ENCODE data around the gene SAE1. TPM values are rescaled to one million over a fixed set of nuclear protein-coding genes. Genes with fewer than 3 reads are reported as not detected.
A peak's percentile ranks its signal among the peaks of the same experiment; 100 is the strongest.
"Not testable (repeated sequence)": the region's sequence is repeated elsewhere in the genome, so short reads cannot be mapped to it uniquely, and the experiment has no call there.

The SAE1 gene
- total RNA-seq, 2 donors from 2014 or later: 95.6 to 158 TPM

- DNase-seq (ENCODE audit: low spot score) (no peak), ATAC-seq (no peak)
- H3K4me3 Mint-ChIP-seq: no peak overlapping the region
- H3K9me3 Mint-ChIP-seq: no peaks in the 10 kb centered on the region
- peaks cover 50 to 53% of the 10 kb centered on the region in 2 donors for H3K4me1 Mint-ChIP-seq (ENCODE audit: low read depth in 2 of 2)
- H3K27me3 Mint-ChIP-seq: no peaks in the 10 kb centered on the region
- H3K36me3 Mint-ChIP-seq: peaks cover 17% of the 10 kb centered on the region
- H3K27ac Mint-ChIP-seq: peak overlapping the region; percentile 100
Observed at GRCh38 chr19:47097396-47098201, 33.0 kb upstream of the SAE1 start.

GRCh38 chr19:47098608-47099007 lies 32.0 kb upstream of the SAE1 start:
- Mint-ChIP-seq H3K36me3 (peaks cover 9% of the 10 kb centered on the region), H3K27me3 (no peaks in the 10 kb centered on the region), H3K4me3 (no peak overlapping the region), H3K27ac (peak overlapping the region; percentile 73 to 100), H3K9me3 (no peaks in the 10 kb centered on the region), H3K4me1 (ENCODE audit: low read depth in 2 of 2) (peaks cover 47 to 52% of the 10 kb centered on the region in 2 donors)
- no peak for ATAC-seq
- no peak for DNase-seq (ENCODE audit: low spot score)

DNA sequence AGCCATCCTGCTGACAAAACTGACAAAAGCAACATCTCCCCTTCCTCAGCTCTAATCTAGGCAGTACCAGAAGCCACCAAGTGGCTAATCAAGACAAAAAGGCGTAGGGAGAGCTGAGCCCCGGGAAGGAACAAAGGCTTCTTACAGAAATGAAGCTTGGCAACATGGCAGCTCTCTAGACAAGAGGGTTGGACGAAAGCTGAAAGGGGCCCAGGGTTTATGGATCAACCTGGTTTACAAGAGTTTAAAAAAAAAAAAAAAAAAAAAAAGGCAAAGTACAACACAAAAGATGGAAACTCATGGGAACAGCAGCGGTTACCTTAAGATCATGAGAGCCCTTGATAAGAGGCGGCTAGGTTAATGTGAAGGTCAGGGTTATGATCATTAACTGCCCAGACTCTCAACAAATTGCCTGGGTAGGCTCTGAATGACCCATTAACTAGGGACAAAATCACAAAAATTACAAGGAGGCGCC lies 31.0 kb upstream of the SAE1 start:
- ATAC-seq (no peak), DNase-seq (ENCODE audit: low spot score) (no peak)
- Mint-ChIP-seq H3K4me3 (no peak overlapping the region), H3K9me3 (no peaks in the 10 kb centered on the region), H3K27ac (peak overlapping the region; percentile 73 to 100), H3K4me1 (ENCODE audit: low read depth in 2 of 2) (peaks cover 38 to 45% of the 10 kb centered on the region in 2 donors), H3K27me3 (no peaks in the 10 kb centered on the region), H3K36me3 (peaks cover 1% of the 10 kb centered on the region)

DNA sequence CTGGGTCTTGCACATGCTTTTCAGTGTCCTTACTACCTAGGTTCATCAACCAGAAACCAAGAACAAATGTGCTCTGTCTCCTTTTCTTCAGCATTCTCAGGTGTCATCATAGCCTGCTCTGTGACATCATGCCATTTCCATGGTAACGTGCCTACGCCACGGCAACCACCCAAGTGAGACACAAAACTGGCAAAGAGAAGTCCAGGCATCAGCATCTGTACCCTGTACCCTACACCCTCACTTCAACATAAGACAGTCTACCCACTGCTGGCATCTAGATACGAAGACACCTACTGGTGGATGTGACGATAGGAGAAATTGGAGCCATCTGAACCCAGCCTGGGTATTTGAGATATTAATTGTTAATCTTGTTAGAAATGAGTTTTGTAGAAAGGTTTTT lies 30.3 kb upstream of the SAE1 start:
- no peaks in the 10 kb centered on the region for H3K9me3 Mint-ChIP-seq
- DNase-seq (ENCODE audit: low spot score): no peak
- H3K27me3 Mint-ChIP-seq: no peaks in the 10 kb centered on the region
- peak in 1 of 2 donors; percentile 26 for ATAC-seq
- no peaks in the 10 kb centered on the region for H3K36me3 Mint-ChIP-seq
- H3K4me1 Mint-ChIP-seq (ENCODE audit: low read depth in 2 of 2): peaks cover 34 to 41% of the 10 kb centered on the region in 2 donors
- peak overlapping the region in 1 of 2 donors; percentile 100 for H3K27ac Mint-ChIP-seq
- H3K4me3 Mint-ChIP-seq: no peak overlapping the region

DNA sequence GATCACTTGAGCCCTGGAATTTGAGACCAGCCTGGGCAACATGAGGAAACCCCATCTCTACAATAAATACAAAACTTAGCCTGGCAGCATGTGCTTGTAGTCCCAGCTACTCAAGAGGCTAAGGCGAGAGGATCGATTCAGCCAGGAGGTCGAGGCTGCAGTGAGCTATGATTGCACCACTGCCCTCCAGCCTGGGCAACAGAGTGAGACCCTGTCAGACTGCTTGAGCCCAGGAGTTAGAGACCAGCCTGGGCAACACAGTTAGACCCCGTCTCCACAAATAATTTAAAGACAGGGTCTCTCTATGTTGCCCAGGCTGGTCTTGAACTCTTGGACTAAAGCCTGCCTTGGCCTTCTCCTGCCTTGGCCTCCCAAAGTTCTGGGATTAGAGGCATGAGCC lies 29.5 kb upstream of the SAE1 start:
- H3K36me3 Mint-ChIP-seq; ATAC-seq; H3K4me3 Mint-ChIP-seq; H3K9me3 Mint-ChIP-seq; H3K27me3 Mint-ChIP-seq; H3K27ac Mint-ChIP-seq; DNase-seq (ENCODE audit: low spot score): not testable (repeated sequence)
- peaks cover 34 to 42% of the 10 kb centered on the region in 2 donors for H3K4me1 Mint-ChIP-seq (ENCODE audit: low read depth in 2 of 2)

DNA sequence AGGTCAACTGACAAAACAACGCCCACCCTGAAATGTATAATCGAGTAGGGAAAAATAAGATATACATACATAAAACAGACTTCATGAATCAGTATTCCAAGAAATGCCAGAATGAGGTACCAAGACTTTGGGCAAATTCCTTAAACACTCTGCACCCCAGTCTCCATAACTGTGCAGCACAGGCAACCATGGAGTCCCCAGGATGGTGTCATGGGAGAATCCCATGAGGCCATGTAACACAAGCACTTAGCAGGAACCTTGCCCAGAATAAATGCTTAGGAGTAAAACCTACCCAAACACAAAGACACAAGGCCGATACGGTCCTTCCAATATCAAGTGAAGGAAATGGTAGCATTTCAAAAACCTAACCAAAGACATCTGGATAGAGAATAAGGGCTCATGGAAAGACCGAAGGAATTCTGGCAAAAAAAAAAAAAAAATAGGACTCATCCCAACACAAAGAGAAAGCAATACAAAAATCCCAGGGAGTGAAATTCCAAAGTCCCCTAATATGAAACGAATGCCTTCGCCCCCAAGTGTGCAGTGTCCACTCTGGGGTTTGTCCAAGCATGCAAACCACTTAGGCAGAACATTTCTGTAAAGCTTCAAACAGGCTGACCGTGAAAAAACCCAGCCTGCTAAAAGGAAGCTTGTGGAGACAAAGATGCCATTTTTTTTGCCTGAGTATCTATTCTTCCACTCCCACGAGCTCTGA lies 28.1 kb upstream of the SAE1 start:
- H3K27me3 Mint-ChIP-seq: no peaks in the 10 kb centered on the region
- H3K4me1 Mint-ChIP-seq (ENCODE audit: low read depth in 2 of 2): peaks cover 34 to 43% of the 10 kb centered on the region in 2 donors
- H3K4me3 Mint-ChIP-seq: no peak overlapping the region
- DNase-seq (ENCODE audit: low spot score) (no peak), ATAC-seq (no peak)
- peaks cover 6% of the 10 kb centered on the region for H3K36me3 Mint-ChIP-seq
- H3K9me3 Mint-ChIP-seq: no peaks in the 10 kb centered on the region
- peak overlapping the region in 1 of 2 donors; percentile 76 for H3K27ac Mint-ChIP-seq

DNA sequence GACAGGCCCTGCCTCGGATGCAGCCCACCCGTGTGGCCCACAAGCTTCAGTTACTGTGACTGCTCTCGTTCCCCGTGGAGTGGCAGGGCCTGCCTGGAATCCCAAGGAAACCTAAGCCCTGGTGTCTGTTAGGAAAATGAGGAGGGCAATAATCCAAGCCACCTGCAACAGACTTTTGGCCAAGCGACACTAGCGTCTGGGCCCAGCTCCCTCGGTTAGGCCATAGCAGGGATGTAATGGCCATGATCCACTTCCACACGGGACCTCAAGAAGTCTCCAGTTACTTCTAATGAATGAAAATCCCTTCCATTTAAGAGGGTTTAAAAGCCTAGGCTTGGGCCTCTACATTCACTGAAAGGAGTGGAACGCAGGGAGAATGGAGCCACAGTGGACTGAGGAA lies 26.0 kb upstream of the SAE1 start:
- Mint-ChIP-seq H3K36me3 (peaks cover 18% of the 10 kb centered on the region), H3K4me3 (no peak overlapping the region), H3K27me3 (no peaks in the 10 kb centered on the region), H3K4me1 (ENCODE audit: low read depth in 2 of 2) (peaks cover 42 to 54% of the 10 kb centered on the region in 2 donors), H3K9me3 (no peaks in the 10 kb centered on the region), H3K27ac (no peak overlapping the region)
- ATAC-seq (no peak), DNase-seq (ENCODE audit: low spot score) (no peak)

- DNase-seq (ENCODE audit: low spot score) (no peak), ATAC-seq (no peak)
- Mint-ChIP-seq H3K27ac (peak overlapping the region; percentile 98 to 100), H3K36me3 (peaks cover 30% of the 10 kb centered on the region), H3K9me3 (no peaks in the 10 kb centered on the region), H3K27me3 (no peaks in the 10 kb centered on the region), H3K4me3 (peak overlapping the region; percentile 20), H3K4me1 (ENCODE audit: low read depth in 2 of 2) (peaks cover 45 to 55% of the 10 kb centered on the region in 2 donors)
Observed at GRCh38 chr19:47105874-47106273, 24.8 kb upstream of the SAE1 start.

- H3K27me3 Mint-ChIP-seq: no peaks in the 10 kb centered on the region
- ATAC-seq: peak; percentile 35 to 44
- peaks cover 45 to 55% of the 10 kb centered on the region in 2 donors for H3K4me1 Mint-ChIP-seq (ENCODE audit: low read depth in 2 of 2)
- no peaks in the 10 kb centered on the region for H3K9me3 Mint-ChIP-seq
- H3K4me3 Mint-ChIP-seq: peak overlapping the region; percentile 98
- H3K36me3 Mint-ChIP-seq: peaks cover 32% of the 10 kb centered on the region
- no peak for DNase-seq (ENCODE audit: low spot score)
- peak overlapping the region; percentile 98 to 100 for H3K27ac Mint-ChIP-seq
Observed at GRCh38 chr19:47106821-47107201, 23.8 kb upstream of the SAE1 start.

DNA sequence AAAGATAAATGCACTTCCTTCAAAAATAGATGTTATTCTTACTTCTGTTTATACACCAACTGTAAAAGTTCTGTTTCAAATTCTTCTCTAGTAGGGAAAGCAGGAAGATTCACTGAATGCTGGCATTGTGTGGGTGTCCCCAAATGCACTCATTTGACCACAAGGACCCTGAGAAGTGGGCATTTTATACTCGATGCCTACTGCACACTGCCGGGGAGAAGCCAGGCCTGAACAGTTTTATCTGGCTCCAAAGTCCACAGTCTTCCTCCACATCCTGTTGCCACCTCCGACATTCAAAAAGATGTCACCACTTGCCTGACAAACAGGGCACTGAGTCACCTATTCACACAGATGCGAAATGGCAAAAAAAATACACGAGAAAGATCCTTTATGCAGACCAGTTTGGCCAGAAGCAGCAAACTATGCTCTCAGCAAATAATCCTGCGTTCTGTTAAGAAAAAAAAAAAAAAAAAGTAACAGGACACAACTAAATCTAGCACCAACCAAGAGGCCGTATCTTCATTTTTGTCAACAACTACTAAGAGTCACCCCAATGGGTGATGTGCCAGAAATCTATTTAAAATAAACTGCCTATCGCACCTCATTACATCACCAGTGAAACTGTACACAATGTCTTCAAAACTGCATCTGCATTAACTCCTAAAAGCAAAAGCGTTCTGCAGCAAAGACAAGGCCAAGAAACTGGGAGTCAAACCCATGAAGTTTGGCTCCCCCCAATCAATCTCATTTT lies 23.3 kb upstream of the SAE1 start:
- H3K4me3 Mint-ChIP-seq: peak overlapping the region; percentile 98
- peak overlapping the region; percentile 98 to 100 for H3K27ac Mint-ChIP-seq
- peak; percentile 76 for DNase-seq (ENCODE audit: low spot score)
- no peaks in the 10 kb centered on the region for H3K9me3 Mint-ChIP-seq
- H3K4me1 Mint-ChIP-seq (ENCODE audit: low read depth in 2 of 2): peaks cover 45 to 54% of the 10 kb centered on the region in 2 donors
- peak; percentile 65 to 68 for ATAC-seq
- H3K27me3 Mint-ChIP-seq: no peaks in the 10 kb centered on the region
- peaks cover 32% of the 10 kb centered on the region for H3K36me3 Mint-ChIP-seq

- Mint-ChIP-seq H3K4me1 (ENCODE audit: low read depth in 2 of 2) (peaks cover 47 to 48% of the 10 kb centered on the region in 2 donors), H3K36me3 (peaks cover 32% of the 10 kb centered on the region), H3K27me3 (no peaks in the 10 kb centered on the region), H3K27ac (peak overlapping the region; percentile 98 to 100), H3K4me3 (peak overlapping the region; percentile 98), H3K9me3 (no peaks in the 10 kb centered on the region)
- ATAC-seq: no peak
- DNase-seq (ENCODE audit: low spot score): no peak
Observed at GRCh38 chr19:47107953-47108746, 22.5 kb upstream of the SAE1 start.

GRCh38 chr19:47109177-47109540 lies 21.5 kb upstream of the SAE1 start:
- Mint-ChIP-seq H3K9me3 (no peaks in the 10 kb centered on the region), H3K36me3 (peaks cover 32% of the 10 kb centered on the region), H3K4me1 (ENCODE audit: low read depth in 2 of 2) (peaks cover 57 to 58% of the 10 kb centered on the region in 2 donors), H3K27me3 (no peaks in the 10 kb centered on the region), H3K4me3 (peak overlapping the region; percentile 98), H3K27ac (peak overlapping the region; percentile 98 to 100)
- no peak for ATAC-seq
- DNase-seq (ENCODE audit: low spot score): no peak

All from natural killer cell treated with Interleukin-12 subunit alpha and Interleukin-12 subunit beta and Interleukin-15 and Interleukin-18, amount 100 ng/mL, for 72 hours (primary cell).